HepG2 (cell line): ENCODE results near the gene GNG7. TPM values are rescaled to one million over a fixed set of nuclear protein-coding genes. Genes with fewer than 3 reads are reported as not detected.

Source experiments
- FOXA3 ChIP-seq: IDR thresholded peaks from 2 replicates; pipeline ENCODE4 v1.6.1; 2016; ENCODE audit warnings: missing genetic modification reagents, missing compliant biosample characterization
- GABPB1 ChIP-seq: IDR thresholded peaks from 2 replicates; pipeline ENCODE4 v1.6.1; 2016; ENCODE audit warnings: mild to moderate bottlenecking, missing genetic modification reagents, moderate library complexity, missing compliant biosample characterization
- KAT8 ChIP-seq: IDR thresholded peaks from 2 replicates; pipeline ENCODE4 v1.6.1; 2016; ENCODE audit warnings: missing genetic modification reagents, missing compliant biosample characterization
- PAWR ChIP-seq: sonication (generic); formaldehyde crosslinking; IDR thresholded peaks from 2 replicates; pipeline ENCODE4 v1.4.0; 2020; ENCODE audit warnings: missing genetic modification reagents, mild to moderate bottlenecking, borderline replicate concordance
- PCBP2 ChIP-seq: fragments of 200-400 bp; formaldehyde crosslinking; optimal IDR thresholded peaks from 2 replicates; pipeline ENCODE3; 2018; ENCODE audit warnings: low read length, low read depth; ENCODE audit not compliant: poor library complexity, severe bottlenecking
- ZNF354B ChIP-seq: sonication (generic); formaldehyde crosslinking; IDR thresholded peaks from 2 replicates; pipeline ENCODE4 v1.8.0; 2022; ENCODE audit warnings: mild to moderate bottlenecking, missing genetic modification reagents
- ZNF883 ChIP-seq: sonication (generic); formaldehyde crosslinking; IDR thresholded peaks from 2 replicates; pipeline ENCODE4 v1.5.1; 2020; ENCODE audit warnings: mild to moderate bottlenecking, missing genetic modification reagents; ENCODE audit errors: not compliant biosample characterization
- ZSCAN29 ChIP-seq: sonication (generic); formaldehyde crosslinking; conservative IDR thresholded peaks from 2 replicates; pipeline ENCODE4 v1.4.0; 2020; ENCODE audit warnings: mild to moderate bottlenecking, missing genetic modification reagents
- polyA plus RNA-seq, 8 experiments: library from polyadenylated mRNA; depleted of rRNA in 3 of 8; stranded (reverse) in 7 of 8; unstranded in 1 of 8; fragments of >200 nt; fragmentation: Illumina TruSeq in 4 of 8; extraction: Trizol in 4 of 8; gene quantifications; 2 replicates each; pipeline versions ENCODE4 v1.2.1 to v1.2.3, GENCODE V29; 2011 to 2016; ENCODE audit warnings: low read depth in 4 of 8, missing spikeins in 1 of 8, mixed read lengths in 1 of 8; ENCODE audit not compliant: insufficient read depth in 1 of 8
- total RNA-seq, 5 experiments: library from RNA; depleted of rRNA; stranded (reverse); fragments of >200 nt; fragmentation: Illumina TruSeq; extraction: Trizol; gene quantifications; 2 replicates each; pipeline ENCODE4 v1.2.3, GENCODE V29; 2016; ENCODE audit warnings: low read depth in 1 of 5
- TF ChIP-seq, protein P1 (sequence below): sonication (generic); formaldehyde crosslinking; IDR thresholded peaks from 2 replicates; pipeline ENCODE4 v1.4.0; 2020; ENCODE audit warnings: missing genetic modification reagents, borderline replicate concordance
- TF ChIP-seq, protein P2 (sequence below): sonication (generic); formaldehyde crosslinking; IDR thresholded peaks from 2 replicates; pipeline ENCODE4 v1.5.1; 2020; ENCODE audit warnings: missing genetic modification reagents, mild to moderate bottlenecking, borderline replicate concordance
- TF ChIP-seq, protein P3 (sequence below): IDR thresholded peaks from 2 replicates; pipeline ENCODE4 v1.6.1; 2016; ENCODE audit warnings: mild to moderate bottlenecking, missing biosample characterization, missing genetic modification reagents
- TF ChIP-seq, protein P4 (sequence below): sonication (generic); formaldehyde crosslinking; IDR thresholded peaks from 2 replicates; pipeline ENCODE4 v1.4.0; 2020; ENCODE audit warnings: missing genetic modification reagents
- TF ChIP-seq, protein P5 (sequence below): sonication (generic); formaldehyde crosslinking; IDR thresholded peaks from 2 replicates; pipeline ENCODE4 v1.4.0; 2020; ENCODE audit warnings: missing genetic modification reagents, borderline replicate concordance

GNG7 gene
- total and polyA plus RNA-seq, 2 of the 13 experiments (the other 11 are each of a cell fraction or from before 2014, with no cell fraction given) = 1.4 to 3.3 TPM

DNA sequence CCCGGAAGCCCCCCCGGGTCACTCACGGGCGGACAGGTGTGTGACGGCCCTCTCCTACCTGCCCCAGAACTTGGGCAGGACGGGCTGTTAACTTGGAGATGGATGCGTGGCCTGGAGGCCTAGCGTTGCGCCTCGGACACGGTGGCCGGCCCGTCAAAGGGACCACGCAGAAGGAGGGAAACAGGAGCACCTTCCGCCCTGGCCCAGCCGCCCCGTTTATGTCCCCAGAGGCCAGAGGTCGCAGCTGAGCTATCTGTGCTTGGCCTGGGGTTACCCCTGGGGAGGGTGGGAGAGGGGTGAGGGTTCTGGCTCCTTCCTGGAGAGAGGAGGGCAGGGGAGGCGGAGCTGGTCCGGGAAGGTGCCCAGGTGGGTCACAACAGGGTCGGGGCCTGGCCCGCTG is 190.9 kb downstream of the GNG7 start (continued):
- TF ChIP-seq FOXA3 (CRISPR knock-in tag) (no peak), PCBP2 (no peak), ZSCAN29 (CRISPR knock-in tag) (no peak), PAWR (no peak), ZNF354B (no peak), KAT8 (CRISPR knock-in tag) (no peak), GABPB1 (CRISPR knock-in tag) (peak; percentile 53; the same call in 1 of the 2 replicates), ZNF883 (CRISPR knock-in tag) (no peak)
- TF ChIP-seq, protein P1, sequence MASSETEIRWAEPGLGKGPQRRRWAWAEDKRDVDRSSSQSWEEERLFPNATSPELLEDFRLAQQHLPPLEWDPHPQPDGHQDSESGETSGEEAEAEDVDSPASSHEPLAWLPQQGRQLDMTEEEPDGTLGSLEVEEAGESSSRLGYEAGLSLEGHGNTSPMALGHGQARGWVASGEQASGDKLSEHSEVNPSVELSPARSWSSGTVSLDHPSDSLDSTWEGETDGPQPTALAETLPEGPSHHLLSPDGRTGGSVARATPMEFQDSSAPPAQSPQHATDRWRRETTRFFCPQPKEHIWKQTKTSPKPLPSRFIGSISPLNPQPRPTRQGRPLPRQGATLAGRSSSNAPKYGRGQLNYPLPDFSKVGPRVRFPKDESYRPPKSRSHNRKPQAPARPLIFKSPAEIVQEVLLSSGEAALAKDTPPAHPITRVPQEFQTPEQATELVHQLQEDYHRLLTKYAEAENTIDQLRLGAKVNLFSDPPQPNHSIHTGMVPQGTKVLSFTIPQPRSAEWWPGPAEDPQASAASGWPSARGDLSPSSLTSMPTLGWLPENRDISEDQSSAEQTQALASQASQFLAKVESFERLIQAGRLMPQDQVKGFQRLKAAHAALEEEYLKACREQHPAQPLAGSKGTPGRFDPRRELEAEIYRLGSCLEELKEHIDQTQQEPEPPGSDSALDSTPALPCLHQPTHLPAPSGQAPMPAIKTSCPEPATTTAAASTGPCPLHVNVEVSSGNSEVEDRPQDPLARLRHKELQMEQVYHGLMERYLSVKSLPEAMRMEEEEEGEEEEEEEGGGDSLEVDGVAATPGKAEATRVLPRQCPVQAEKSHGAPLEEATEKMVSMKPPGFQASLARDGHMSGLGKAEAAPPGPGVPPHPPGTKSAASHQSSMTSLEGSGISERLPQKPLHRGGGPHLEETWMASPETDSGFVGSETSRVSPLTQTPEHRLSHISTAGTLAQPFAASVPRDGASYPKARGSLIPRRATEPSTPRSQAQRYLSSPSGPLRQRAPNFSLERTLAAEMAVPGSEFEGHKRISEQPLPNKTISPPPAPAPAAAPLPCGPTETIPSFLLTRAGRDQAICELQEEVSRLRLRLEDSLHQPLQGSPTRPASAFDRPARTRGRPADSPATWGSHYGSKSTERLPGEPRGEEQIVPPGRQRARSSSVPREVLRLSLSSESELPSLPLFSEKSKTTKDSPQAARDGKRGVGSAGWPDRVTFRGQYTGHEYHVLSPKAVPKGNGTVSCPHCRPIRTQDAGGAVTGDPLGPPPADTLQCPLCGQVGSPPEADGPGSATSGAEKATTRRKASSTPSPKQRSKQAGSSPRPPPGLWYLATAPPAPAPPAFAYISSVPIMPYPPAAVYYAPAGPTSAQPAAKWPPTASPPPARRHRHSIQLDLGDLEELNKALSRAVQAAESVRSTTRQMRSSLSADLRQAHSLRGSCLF (CRISPR knock-in tag) = no peak
- TF ChIP-seq, protein P2, sequence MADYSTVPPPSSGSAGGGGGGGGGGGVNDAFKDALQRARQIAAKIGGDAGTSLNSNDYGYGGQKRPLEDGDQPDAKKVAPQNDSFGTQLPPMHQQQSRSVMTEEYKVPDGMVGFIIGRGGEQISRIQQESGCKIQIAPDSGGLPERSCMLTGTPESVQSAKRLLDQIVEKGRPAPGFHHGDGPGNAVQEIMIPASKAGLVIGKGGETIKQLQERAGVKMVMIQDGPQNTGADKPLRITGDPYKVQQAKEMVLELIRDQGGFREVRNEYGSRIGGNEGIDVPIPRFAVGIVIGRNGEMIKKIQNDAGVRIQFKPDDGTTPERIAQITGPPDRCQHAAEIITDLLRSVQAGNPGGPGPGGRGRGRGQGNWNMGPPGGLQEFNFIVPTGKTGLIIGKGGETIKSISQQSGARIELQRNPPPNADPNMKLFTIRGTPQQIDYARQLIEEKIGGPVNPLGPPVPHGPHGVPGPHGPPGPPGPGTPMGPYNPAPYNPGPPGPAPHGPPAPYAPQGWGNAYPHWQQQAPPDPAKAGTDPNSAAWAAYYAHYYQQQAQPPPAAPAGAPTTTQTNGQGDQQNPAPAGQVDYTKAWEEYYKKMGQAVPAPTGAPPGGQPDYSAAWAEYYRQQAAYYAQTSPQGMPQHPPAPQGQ (CRISPR knock-in tag) = no peak
- TF ChIP-seq, protein P3, sequence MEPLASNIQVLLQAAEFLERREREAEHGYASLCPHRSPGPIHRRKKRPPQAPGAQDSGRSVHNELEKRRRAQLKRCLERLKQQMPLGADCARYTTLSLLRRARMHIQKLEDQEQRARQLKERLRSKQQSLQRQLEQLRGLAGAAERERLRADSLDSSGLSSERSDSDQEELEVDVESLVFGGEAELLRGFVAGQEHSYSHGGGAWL (CRISPR knock-in tag) = 0 out of 2 replicates have a peak, but pooled peaks have one; percentile 35
- TF ChIP-seq, protein P4, sequence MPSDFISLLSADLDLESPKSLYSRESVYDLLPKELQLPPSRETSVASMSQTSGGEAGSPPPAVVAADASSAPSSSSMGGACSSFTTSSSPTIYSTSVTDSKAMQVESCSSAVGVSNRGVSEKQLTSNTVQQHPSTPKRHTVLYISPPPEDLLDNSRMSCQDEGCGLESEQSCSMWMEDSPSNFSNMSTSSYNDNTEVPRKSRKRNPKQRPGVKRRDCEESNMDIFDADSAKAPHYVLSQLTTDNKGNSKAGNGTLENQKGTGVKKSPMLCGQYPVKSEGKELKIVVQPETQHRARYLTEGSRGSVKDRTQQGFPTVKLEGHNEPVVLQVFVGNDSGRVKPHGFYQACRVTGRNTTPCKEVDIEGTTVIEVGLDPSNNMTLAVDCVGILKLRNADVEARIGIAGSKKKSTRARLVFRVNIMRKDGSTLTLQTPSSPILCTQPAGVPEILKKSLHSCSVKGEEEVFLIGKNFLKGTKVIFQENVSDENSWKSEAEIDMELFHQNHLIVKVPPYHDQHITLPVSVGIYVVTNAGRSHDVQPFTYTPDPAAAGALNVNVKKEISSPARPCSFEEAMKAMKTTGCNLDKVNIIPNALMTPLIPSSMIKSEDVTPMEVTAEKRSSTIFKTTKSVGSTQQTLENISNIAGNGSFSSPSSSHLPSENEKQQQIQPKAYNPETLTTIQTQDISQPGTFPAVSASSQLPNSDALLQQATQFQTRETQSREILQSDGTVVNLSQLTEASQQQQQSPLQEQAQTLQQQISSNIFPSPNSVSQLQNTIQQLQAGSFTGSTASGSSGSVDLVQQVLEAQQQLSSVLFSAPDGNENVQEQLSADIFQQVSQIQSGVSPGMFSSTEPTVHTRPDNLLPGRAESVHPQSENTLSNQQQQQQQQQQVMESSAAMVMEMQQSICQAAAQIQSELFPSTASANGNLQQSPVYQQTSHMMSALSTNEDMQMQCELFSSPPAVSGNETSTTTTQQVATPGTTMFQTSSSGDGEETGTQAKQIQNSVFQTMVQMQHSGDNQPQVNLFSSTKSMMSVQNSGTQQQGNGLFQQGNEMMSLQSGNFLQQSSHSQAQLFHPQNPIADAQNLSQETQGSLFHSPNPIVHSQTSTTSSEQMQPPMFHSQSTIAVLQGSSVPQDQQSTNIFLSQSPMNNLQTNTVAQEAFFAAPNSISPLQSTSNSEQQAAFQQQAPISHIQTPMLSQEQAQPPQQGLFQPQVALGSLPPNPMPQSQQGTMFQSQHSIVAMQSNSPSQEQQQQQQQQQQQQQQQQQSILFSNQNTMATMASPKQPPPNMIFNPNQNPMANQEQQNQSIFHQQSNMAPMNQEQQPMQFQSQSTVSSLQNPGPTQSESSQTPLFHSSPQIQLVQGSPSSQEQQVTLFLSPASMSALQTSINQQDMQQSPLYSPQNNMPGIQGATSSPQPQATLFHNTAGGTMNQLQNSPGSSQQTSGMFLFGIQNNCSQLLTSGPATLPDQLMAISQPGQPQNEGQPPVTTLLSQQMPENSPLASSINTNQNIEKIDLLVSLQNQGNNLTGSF (CRISPR knock-in tag) = no peak
- TF ChIP-seq, protein P5, sequence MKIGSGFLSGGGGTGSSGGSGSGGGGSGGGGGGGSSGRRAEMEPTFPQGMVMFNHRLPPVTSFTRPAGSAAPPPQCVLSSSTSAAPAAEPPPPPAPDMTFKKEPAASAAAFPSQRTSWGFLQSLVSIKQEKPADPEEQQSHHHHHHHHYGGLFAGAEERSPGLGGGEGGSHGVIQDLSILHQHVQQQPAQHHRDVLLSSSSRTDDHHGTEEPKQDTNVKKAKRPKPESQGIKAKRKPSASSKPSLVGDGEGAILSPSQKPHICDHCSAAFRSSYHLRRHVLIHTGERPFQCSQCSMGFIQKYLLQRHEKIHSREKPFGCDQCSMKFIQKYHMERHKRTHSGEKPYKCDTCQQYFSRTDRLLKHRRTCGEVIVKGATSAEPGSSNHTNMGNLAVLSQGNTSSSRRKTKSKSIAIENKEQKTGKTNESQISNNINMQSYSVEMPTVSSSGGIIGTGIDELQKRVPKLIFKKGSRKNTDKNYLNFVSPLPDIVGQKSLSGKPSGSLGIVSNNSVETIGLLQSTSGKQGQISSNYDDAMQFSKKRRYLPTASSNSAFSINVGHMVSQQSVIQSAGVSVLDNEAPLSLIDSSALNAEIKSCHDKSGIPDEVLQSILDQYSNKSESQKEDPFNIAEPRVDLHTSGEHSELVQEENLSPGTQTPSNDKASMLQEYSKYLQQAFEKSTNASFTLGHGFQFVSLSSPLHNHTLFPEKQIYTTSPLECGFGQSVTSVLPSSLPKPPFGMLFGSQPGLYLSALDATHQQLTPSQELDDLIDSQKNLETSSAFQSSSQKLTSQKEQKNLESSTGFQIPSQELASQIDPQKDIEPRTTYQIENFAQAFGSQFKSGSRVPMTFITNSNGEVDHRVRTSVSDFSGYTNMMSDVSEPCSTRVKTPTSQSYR = 0 out of 2 replicates have a peak, but pooled peaks have one; percentile 6
